Measurements from ENCODE around the gene MXD4.

MXD4 gene

DNA sequence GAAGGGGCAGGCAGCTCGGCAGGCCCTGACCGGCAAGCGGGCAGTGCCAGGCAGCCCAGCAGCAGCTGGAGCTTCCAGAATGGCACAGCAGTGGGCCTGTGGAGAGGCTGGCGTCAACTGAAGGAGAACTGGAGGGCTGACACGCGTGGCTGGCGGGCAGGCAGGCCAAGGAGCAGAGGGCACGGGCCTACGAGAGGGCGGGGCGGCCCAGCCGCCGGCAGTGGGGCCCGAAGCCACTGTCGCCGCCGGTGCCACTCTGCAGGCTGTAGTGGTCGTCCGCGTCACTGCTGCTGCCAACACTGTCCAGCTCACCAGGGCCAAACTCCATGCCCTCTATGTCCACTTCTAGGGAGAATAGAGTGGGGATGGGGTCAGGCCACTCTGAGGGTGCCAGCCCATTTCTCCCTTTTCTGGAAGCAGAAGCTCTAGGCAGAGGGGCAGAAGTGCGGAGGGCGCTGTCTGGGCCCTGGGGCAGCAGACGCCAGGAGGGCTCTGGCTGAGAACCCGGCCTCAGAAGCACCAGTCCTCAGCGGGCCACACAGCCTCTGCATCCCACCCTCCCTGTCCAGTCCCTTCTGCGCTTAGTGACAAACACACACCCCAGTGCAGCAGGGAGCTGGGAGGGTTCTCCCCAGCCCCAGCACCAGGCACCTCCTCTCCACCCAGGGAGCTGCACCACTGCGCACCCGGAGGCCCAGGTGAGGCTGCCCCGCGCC, 11.4 kb downstream of the MXD4 start:
- no peak overlapping the region for H3K27ac ChIP-seq
- TF ChIP-seq, protein P1, sequence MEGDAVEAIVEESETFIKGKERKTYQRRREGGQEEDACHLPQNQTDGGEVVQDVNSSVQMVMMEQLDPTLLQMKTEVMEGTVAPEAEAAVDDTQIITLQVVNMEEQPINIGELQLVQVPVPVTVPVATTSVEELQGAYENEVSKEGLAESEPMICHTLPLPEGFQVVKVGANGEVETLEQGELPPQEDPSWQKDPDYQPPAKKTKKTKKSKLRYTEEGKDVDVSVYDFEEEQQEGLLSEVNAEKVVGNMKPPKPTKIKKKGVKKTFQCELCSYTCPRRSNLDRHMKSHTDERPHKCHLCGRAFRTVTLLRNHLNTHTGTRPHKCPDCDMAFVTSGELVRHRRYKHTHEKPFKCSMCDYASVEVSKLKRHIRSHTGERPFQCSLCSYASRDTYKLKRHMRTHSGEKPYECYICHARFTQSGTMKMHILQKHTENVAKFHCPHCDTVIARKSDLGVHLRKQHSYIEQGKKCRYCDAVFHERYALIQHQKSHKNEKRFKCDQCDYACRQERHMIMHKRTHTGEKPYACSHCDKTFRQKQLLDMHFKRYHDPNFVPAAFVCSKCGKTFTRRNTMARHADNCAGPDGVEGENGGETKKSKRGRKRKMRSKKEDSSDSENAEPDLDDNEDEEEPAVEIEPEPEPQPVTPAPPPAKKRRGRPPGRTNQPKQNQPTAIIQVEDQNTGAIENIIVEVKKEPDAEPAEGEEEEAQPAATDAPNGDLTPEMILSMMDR (conservative IDR thresholded peaks at IDR 0.05) = no peak

DNA sequence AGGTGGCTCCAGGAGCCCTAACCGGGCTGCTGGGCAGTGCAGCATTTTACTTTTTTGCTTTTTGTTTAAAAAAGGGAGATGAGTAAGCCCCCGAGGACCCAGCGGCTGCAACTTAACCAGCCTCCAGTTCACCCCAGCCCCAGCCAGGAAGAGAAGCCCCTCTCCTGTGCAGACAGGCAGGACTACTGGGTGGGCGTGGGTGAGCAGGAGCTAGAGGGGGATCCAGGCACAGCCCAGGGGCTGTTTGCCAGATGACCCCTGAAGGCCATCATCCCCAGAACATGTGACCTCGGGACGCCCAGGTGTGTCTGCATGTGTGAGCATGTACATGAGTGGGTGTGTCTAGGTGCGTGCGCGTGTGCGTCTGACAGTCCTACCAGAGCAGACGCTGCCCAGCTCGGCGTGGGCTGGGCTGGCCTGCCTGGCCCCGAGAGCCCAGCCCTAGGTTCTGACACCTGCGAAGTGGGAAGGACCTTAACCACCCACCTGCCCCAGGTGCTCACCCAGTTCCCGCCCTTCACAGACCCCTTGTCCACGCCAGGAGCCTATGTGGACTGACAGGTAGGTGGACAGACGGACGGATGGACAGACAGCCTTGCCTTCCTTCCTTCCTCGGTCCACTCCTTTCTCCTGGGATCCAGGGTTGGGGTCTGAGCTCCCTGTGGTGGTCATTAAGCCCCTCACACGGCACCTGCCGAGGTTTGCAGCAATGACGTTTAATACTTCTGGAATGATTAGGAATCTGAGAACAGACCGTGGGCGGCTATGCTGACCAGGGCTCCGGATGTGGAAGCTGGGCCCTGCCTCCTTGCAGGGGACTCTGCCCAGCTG, 12.2 kb downstream of the MXD4 start:
- TF ChIP-seq, protein P1 (conservative IDR thresholded peaks at IDR 0.05) = no peak
- H3K27ac ChIP-seq = no peak overlapping the region

DNA sequence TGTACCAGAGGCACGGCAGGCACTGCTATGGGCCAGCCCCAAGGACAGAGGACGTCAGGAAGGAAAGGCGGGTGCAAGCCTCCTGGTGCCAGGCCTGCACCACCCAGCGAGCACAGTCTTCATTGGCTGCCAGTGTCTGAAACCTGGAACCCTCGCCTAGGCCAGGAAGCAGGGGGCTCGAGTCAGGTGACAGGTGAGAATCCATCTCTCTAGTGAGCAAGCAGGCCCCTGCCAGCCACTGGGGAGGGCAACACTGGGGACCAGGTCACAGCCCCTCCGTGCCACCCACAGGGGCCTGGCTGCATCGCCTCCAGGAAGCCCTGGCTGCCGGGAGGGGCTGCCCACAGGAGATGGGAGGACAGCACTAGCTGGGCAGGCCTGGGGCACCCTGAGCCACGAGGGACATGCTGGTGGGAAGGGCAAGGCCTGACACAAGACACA, 13.1 kb downstream of the MXD4 start:
- TF ChIP-seq, protein P1 (conservative IDR thresholded peaks at IDR 0.05) = no peak
- no peak overlapping the region for H3K27ac ChIP-seq

DNA sequence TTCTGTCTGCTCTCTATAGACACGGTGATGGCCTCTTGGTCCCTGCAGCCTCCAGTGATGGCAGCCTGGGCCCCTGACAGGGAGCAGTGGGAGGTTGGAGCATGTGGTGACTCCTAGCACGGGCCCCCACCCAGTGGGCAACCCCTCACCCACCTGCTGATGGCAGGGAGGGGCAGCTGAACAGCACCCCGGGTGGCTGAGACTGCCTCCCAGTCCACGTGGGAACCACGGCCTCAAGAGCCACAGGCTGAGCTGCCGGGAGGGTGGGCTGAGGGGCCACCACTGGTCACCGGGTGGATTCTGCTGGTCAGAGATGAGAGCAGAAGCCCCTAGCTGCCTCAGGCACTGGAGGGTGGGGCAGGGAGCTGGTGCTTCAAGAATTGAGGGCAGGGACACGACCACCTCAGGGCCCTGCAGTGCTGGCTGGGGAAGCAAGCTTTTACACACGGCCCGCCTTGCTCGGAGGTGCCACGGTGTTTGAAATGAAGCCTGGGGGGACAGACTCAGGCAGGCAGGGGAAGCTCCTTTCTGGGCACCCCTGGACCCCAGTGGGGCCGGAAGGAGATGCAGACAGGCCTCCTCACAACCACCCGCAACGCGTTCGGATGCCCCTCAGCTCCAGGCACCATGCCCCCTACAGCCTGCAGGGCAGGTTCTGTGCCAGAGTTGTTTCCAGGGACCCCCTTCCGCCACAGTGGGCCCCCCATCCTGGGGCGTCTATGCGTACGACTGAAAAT, 13.7 kb downstream of the MXD4 start:
- TF ChIP-seq, protein P1 (conservative IDR thresholded peaks at IDR 0.05) = no peak
- no peak overlapping the region for H3K27ac ChIP-seq

DNA sequence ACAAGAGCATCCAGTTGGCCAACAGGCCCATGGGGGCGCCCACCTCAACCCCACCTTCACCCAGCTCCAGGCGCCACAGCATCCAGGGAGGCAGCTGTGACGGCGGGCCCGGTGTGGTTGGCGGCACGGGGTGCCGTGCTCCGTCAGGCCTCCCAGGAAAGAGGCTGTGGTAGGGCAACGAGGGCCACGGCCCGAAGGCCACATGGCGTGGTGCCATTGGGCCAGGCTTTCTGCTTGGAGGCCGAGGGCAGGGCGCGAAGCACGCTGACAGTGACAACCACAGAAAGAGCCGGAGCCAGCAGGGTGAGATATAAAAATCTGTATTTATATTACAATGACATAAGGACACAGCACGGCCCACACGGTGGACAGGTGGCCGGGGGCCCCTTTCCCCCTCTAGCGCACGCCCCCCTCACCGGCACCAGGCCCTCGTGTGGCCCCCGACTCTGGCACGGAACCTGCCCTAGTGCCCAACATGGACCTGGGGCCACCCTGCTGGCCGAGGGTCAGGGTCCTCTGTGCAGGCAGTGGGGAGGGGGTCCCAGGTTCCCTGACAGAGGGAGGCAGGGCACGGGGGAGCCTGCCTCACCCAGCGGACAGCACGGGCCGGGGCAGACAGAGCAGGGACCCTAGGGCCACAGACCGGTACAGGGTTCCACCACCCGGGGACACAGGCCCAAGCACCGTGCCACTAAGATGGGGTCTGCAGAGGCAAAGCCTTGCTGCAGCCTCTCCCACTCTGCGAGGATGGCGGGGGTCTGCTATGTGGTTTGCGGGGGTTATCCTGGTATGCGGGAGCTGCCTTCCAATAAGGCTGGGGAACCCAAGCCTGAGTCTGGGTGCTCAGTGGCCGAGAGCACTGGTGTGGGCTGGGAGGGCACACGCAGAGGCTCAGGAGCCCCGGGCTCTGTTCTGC, 14.5 kb downstream of the MXD4 start:
- TF ChIP-seq, protein P1 (conservative IDR thresholded peaks at IDR 0.05) = no peak
- no peak overlapping the region for H3K27ac ChIP-seq

DNA sequence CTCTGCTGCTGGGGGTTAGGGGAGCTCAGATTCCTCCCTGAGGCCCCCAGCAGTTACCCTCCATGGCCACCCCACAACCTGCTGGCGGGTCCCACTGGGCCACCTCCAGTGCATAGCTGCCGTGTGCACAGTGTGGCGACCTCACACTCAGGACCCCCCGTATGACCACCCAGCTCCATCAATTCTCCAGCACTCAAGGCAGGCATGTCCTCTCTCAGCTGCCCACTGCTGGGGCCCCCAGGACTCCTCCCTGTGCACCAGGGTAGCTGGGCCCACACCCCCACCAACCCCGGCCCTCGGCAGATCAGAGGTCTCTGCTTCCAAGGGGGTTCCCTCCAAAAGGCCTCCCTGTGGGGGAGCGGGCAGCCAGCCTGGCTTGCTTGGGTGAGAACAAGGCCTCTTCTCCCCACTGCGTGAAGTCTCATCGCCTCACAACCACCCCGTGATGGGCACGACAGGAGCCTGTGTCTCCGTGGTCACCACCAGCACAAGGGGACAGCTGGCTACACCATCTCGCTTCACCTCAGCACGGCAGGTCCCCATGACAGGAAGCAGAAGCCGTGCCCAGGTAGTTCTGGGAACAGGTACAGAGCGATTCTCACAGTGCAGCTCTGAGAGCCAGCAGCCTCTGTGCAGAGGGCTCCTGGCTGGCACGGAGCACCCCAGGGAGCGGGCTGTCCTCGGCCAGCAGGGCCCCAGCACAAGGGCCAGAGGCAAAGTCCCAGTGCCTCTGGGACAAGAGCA, 15.4 kb downstream of the MXD4 start:
- H3K27ac ChIP-seq = no peak overlapping the region
- TF ChIP-seq, protein P1 (conservative IDR thresholded peaks at IDR 0.05) = no peak

Data from VCaP (cell line).